HUES64 (cell line): Measurements from ENCODE around the gene HSPB8. TPM values are rescaled to one million over a fixed set of nuclear protein-coding genes. Genes with fewer than 3 reads are reported as not detected.

Source experiments
- H3K27ac ChIP-seq: 2 replicates; pipeline ENCODE4 v1.7.0; 2013; ENCODE audit warnings: low read depth, low read length, inconsistent platforms
- H3K27me3 ChIP-seq: 2 replicates; pipeline ENCODE4 v1.6.1; 2013; ENCODE audit warnings: mild to moderate bottlenecking, low read length; ENCODE audit not compliant: insufficient read depth
- H3K36me3 ChIP-seq: 2 replicates; pipeline ENCODE4 v1.6.1; 2013; ENCODE audit warnings: mild to moderate bottlenecking, low read length; ENCODE audit not compliant: insufficient read depth
- H3K4me1 ChIP-seq: 2 replicates; pipeline ENCODE4 v1.6.1; 2013; ENCODE audit warnings: mild to moderate bottlenecking, low read length, moderate library complexity; ENCODE audit not compliant: insufficient read depth
- H3K4me3 ChIP-seq: 2 replicates; pipeline ENCODE4 v1.5.1; 2013; ENCODE audit warnings: mild to moderate bottlenecking, low read length, moderate library complexity
- H3K9ac ChIP-seq: 2 replicates; pipeline ENCODE4 v1.6.1; 2013; ENCODE audit warnings: mild to moderate bottlenecking, low read depth, low read length
- H3K9me3 ChIP-seq: 2 replicates; pipeline ENCODE4 v1.6.1; 2013; ENCODE audit warnings: low read depth, low read length; ENCODE audit not compliant: insufficient read depth
- WGBS: fragments of 150-250, 120-280 bp; methylation state at CpG from one replicate; pipeline ENCODE4 v1.1.7; 2013; ENCODE audit warnings: missing lambda C conversion rate; 5-methylcytosine and 5-hydroxymethylcytosine counted together
- polyA plus RNA-seq, 2 experiments: library from polyadenylated mRNA; stranded (reverse); fragments of 50-300 nt; gene quantifications; one replicate each; pipeline ENCODE4 v1.2.3, GENCODE V29; 2013

The HSPB8 gene, protein sequence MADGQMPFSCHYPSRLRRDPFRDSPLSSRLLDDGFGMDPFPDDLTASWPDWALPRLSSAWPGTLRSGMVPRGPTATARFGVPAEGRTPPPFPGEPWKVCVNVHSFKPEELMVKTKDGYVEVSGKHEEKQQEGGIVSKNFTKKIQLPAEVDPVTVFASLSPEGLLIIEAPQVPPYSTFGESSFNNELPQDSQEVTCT
- 4.4 TPM for polyA plus RNA-seq (2013, experiment 1 of 2)
- polyA plus RNA-seq (2013, experiment 2 of 2) = 4.4 TPM

- 9% methylated on average over 33 of the region's 33 CpGs for WGBS
- Histone ChIP-seq H3K27ac (peak within 1 kb of the TSS; percentile 29; the same call in 1 of the 2 replicates), H3K4me1 (peaks cover 40% of the 10 kb centered on the region), H3K9me3 (no peaks in the 10 kb centered on the region), H3K27me3 (peaks cover 7% of the 10 kb centered on the region), H3K4me3 (peak within 1 kb of the TSS; percentile 44), H3K9ac (peak within 1 kb of the TSS; percentile 44; the same call in 1 of the 2 replicates), H3K36me3 (no peaks in the 10 kb centered on the region)
Observed at GRCh38 chr12:119178544-119179334, at the start of gene HSPB8. HSPB8 (plus strand) TSS chr12:119178931; CDS start chr12:119179313, 382 bp downstream.

DNA sequence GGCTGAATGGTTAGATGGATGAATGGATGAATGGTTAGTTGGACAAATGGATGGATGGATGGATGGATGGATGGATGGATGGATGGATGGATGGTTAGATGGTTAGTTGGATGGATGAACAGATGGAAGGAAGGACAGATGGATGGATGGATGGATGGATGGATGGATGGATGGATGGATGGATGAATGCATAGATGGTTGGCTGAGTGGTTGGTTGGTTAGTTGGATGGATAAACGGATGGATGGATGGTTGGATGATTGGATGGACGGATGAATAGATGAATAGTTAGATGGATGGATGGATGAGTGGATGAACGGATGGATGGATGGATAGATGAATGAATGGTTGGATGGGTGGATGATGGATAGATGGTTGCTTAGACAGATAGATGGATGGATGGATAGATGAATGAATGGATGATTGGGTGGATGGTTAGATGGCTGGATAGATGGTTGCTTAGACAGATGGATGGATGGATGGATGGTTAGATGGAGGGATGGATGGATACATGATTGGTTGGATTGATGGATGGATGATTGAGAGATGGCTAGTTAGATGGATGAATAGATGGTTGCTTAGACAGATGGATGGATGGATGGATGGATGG is 48.8 kb upstream of the HSPB8 start:
- no peak overlapping the region for H3K4me3 ChIP-seq
- H3K27me3 ChIP-seq = no peaks in the 10 kb centered on the region
- H3K36me3 ChIP-seq = no peaks in the 10 kb centered on the region
- peaks cover 25% of the 10 kb centered on the region for H3K9me3 ChIP-seq
- no peak overlapping the region for H3K27ac ChIP-seq
- no peaks in the 10 kb centered on the region for H3K4me1 ChIP-seq
- 88% methylated on average over 3 of the region's 3 CpGs for WGBS
- H3K9ac ChIP-seq = no peak overlapping the region

- H3K36me3 ChIP-seq = no peaks in the 10 kb centered on the region
- H3K9me3 ChIP-seq = peaks cover 25% of the 10 kb centered on the region
- WGBS = 90% methylated on average over 10 of the region's 10 CpGs
- no peak overlapping the region for H3K27ac ChIP-seq
- no peak overlapping the region for H3K9ac ChIP-seq
- no peaks in the 10 kb centered on the region for H3K4me1 ChIP-seq
- no peaks in the 10 kb centered on the region for H3K27me3 ChIP-seq
- no peak overlapping the region for H3K4me3 ChIP-seq
Observed at GRCh38 chr12:119130523-119130922, 48.2 kb upstream of the HSPB8 start.

- peaks cover 25% of the 10 kb centered on the region for H3K9me3 ChIP-seq
- H3K27ac ChIP-seq = no peak overlapping the region
- no peak overlapping the region for H3K4me3 ChIP-seq
- 90% methylated on average over 3 of the region's 3 CpGs for WGBS
- H3K9ac ChIP-seq = no peak overlapping the region
- no peaks in the 10 kb centered on the region; the same call in 1 of the 2 replicates for H3K36me3 ChIP-seq
- H3K4me1 ChIP-seq = no peaks in the 10 kb centered on the region
- no peaks in the 10 kb centered on the region for H3K27me3 ChIP-seq
Observed at GRCh38 chr12:119134284-119135072, 44.3 kb upstream of the HSPB8 start.

DNA sequence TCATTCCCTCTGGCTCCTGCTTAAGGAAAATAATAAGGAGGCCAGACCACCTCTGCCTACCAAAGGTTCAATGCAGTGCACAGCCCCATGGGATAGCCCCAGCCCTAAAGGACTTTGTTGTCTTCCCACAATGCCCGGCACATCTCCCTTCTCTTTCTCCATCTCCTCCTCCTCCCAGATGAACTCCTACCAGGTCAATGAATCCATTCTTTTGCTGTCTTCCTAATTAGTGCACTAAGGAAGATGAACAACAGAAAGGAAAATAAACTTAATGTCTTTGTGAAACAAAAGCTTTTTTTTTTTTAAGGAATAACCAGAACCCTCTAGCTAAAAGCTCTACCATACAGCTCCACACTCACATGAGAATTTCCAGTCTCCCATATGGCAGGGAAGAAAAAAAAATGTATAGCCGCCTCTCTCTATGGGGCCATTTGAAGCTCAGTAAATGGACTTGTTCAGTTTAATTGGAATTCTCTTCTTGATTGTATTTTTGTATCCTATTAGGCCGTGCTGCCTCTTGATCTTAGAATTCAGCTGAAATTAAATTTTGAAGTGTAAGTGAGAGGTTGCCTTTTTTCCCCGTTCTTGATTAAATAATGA is 41.8 kb upstream of the HSPB8 start:
- Histone ChIP-seq H3K9me3 (peaks cover 22% of the 10 kb centered on the region), H3K27me3 (no peaks in the 10 kb centered on the region), H3K4me1 (no peaks in the 10 kb centered on the region), H3K9ac (no peak overlapping the region), H3K4me3 (no peak overlapping the region), H3K36me3 (no peaks in the 10 kb centered on the region; the same call in 1 of the 2 replicates), H3K27ac (no peak overlapping the region)
- 92% methylated on average over 3 of the region's 4 CpGs for WGBS

DNA sequence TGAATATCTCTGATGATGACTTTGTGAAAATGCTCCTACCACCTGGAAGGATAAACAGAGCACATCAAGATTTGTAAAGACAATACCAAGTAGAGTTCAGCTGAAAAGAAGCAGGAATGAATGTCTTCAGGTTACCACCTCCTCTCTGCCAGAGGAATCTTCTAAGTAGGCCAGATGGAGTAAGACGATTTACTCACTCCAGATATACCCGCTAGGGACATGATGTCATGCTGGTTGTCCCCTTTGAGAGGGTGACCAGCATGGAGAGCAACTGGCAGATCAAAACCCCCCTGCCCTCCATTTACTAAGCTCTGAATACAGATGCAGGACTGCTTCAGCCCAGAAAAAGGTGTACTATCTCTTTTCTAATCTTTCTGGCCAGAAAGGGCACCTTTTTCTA is 39.3 kb upstream of the HSPB8 start:
- no peak overlapping the region for H3K4me3 ChIP-seq
- no peaks in the 10 kb centered on the region; the same call in 1 of the 2 replicates for H3K36me3 ChIP-seq
- H3K9me3 ChIP-seq = no peaks in the 10 kb centered on the region
- no peaks in the 10 kb centered on the region for H3K27me3 ChIP-seq
- no peaks in the 10 kb centered on the region for H3K4me1 ChIP-seq
- WGBS = 88% methylated on average over 2 of the region's 2 CpGs
- no peak overlapping the region for H3K27ac ChIP-seq
- H3K9ac ChIP-seq = no peak overlapping the region

- H3K27me3 ChIP-seq = no peaks in the 10 kb centered on the region
- H3K9ac ChIP-seq = peak overlapping the region; percentile 5; the same call in 1 of the 2 replicates
- H3K4me1 ChIP-seq = peaks cover 20% of the 10 kb centered on the region
- 70% methylated on average over 11 of the region's 13 CpGs for whole genome bisulfite sequencing
- no peak overlapping the region for H3K4me3 ChIP-seq
- H3K27ac ChIP-seq = peak overlapping the region; percentile 66; the same call in 1 of the 2 replicates
- no peaks in the 10 kb centered on the region for H3K36me3 ChIP-seq
- H3K9me3 ChIP-seq = no peaks in the 10 kb centered on the region
Observed at GRCh38 chr12:119145367-119145766, 33.4 kb upstream of the HSPB8 start.

DNA sequence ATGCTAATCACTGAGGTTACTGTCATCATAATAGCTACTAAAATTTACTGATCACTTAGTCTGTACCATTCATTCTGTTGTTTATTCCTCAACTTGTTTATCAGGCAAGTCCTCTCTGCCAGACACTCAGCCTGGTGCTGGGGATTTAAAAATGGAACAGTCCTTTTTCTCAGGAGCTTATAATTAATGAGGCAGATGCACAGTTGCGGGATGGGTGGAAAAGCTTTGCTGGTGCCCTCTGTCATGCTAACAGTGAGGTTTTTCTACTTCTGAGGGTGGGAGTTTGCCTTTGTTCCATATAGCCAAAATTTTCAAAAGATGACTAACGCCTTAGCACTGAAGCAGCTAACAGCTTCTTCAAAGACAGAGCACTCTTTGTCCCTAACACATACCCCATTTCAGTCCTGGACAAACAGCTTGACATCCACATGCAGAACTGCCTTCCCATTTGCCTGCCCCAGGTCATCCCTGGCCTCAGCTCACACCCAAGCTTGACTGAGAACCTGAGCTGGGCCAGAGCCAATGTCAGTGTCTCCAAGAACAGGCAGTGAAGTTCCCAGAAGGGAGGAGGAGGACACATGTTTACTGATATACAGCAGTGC is 30.8 kb upstream of the HSPB8 start:
- H3K27me3 ChIP-seq = no peaks in the 10 kb centered on the region
- H3K9ac ChIP-seq = no peak overlapping the region
- peaks cover 16% of the 10 kb centered on the region for H3K36me3 ChIP-seq
- H3K9me3 ChIP-seq = peaks cover 8% of the 10 kb centered on the region; the same call in 1 of the 2 replicates
- no peak overlapping the region for H3K27ac ChIP-seq
- peaks cover 23% of the 10 kb centered on the region for H3K4me1 ChIP-seq
- H3K4me3 ChIP-seq = no peak overlapping the region
- 61% methylated on average over 2 of the region's 2 CpGs for WGBS

GRCh38 chr12:119149270-119149669 is 29.5 kb upstream of the HSPB8 start:
- peaks cover 16% of the 10 kb centered on the region for H3K36me3 ChIP-seq
- H3K27ac ChIP-seq = no peak overlapping the region
- 87% methylated on average over 7 of the region's 7 CpGs for WGBS

GRCh38 chr12:119151445-119152026 is 27.2 kb upstream of the HSPB8 start:
- H3K4me1 ChIP-seq = peaks cover 20% of the 10 kb centered on the region
- H3K27ac ChIP-seq = no peak overlapping the region
- no peak overlapping the region for H3K4me3 ChIP-seq
- H3K36me3 ChIP-seq = peaks cover 16% of the 10 kb centered on the region
- H3K9me3 ChIP-seq = peaks cover 8% of the 10 kb centered on the region; the same call in 1 of the 2 replicates
- H3K9ac ChIP-seq = no peak overlapping the region
- no peaks in the 10 kb centered on the region for H3K27me3 ChIP-seq
- 100% methylated on average over 1 of the region's 1 CpG for WGBS

More at GRCh38 chr12:119149270-119149669, 29.5 kb upstream of the HSPB8 start:
- H3K9ac ChIP-seq = no peak overlapping the region
- no peaks in the 10 kb centered on the region for H3K27me3 ChIP-seq
- no peak overlapping the region for H3K4me3 ChIP-seq
- H3K4me1 ChIP-seq = peaks cover 26% of the 10 kb centered on the region
- peaks cover 8% of the 10 kb centered on the region; the same call in 1 of the 2 replicates for H3K9me3 ChIP-seq
